ENCODE measurements around the gene ATP11C.

- no peak for TF ChIP-seq CREM (IDR thresholded peaks at IDR 0.05; ENCODE audit: low read depth)
- TF ChIP-seq CTCF (IDR thresholded peaks at IDR 0.05 in 2 of 3, conservative IDR thresholded peaks at IDR 0.05 in 1 of 3; ENCODE audit: control insufficient read depth in 2 of 3, extremely low read depth in 1 of 3, insufficient read depth in 1 of 3, low read depth in 3 of 3, low read length in 3 of 3), result no peak
- TF ChIP-seq PML (IDR thresholded peaks at IDR 0.05; ENCODE audit: low read length), result no peak
- no peak for TF ChIP-seq TARDBP (IDR thresholded peaks at IDR 0.05; ENCODE audit: borderline replicate concordance)
- TF ChIP-seq SP1 (IDR thresholded peaks at IDR 0.05; ENCODE audit: low read depth, low read length), result no peak
- no peak for TF ChIP-seq CBX3 (IDR thresholded peaks at IDR 0.05; ENCODE audit: borderline replicate concordance, low read depth)
- no peak for TF ChIP-seq ATF2 (IDR thresholded peaks at IDR 0.05; ENCODE audit: low read length)
- TF ChIP-seq POLR2A (IDR thresholded peaks at IDR 0.05; ENCODE audit: low read depth, low read length), result no peak
- no peak for TF ChIP-seq CHD4 (IDR thresholded peaks at IDR 0.05)
- TF ChIP-seq TCF7 (IDR thresholded peaks at IDR 0.05; ENCODE audit: borderline replicate concordance), result no peak
- TF ChIP-seq MYC (IDR thresholded peaks at IDR 0.05; ENCODE audit: insufficient read depth, insufficient read length, insufficient replicate concordance, low read length, severe bottlenecking), result no peak
- TF ChIP-seq ETV6 (conservative IDR thresholded peaks at IDR 0.05 in 1 of 2, IDR thresholded peaks at IDR 0.05 in 1 of 2; ENCODE audit: borderline replicate concordance in 1 of 2, low read depth in 1 of 2), result no peak
- TF ChIP-seq EZH2 (IDR thresholded peaks at IDR 0.05; ENCODE audit: borderline replicate concordance, control insufficient read depth, low read depth, low read length), result no peak
- no peak for TF ChIP-seq SIN3A (IDR thresholded peaks at IDR 0.05; ENCODE audit: low read depth, low read length)
These were observed 130.8 kb downstream of the ATP11C start for GRCh38 chrX:139802048-139802447.
